GM12878 (cell line): ENCODE results near the gene EOLA1. TPM values are rescaled to one million over a fixed set of nuclear protein-coding genes. Genes with fewer than 3 reads are reported as not detected.
A peak's percentile ranks its signal among the peaks of the same experiment; 100 is the strongest.

Source experiments
- ATAC-seq: fragments of 200-7000 bp; cut with Tn5 transposase; 3 replicates; pipeline ENCODE4 v1.9.1; 2020; ENCODE audit warnings: mild to moderate bottlenecking, moderate library complexity
- BruUV-seq: library from RNA; stranded (reverse); fragments of 400-500 nt; replicated peaks from 2 replicates; lab custom pipeline; 2021; lab: Mats Ljungman, UMichigan
- CTCF ChIA-PET: fragments of 300-600 bp; sonication (Branson Sonifier 250); formaldehyde crosslinking; extraction: SDS; loops from one replicate; lab custom pipeline; 2021; ENCODE audit warnings: inconsistent platforms; lab: Yijun Ruan, JAX
- POLR2A ChIA-PET: fragments of 350-600 bp; formaldehyde crosslinking; extraction: SDS; loops from one replicate; lab custom pipeline; 2021; ENCODE audit warnings: inconsistent platforms; lab: Charles Lee
- RAD21 ChIA-PET: fragments of 300-600 bp; sonication (Branson Sonifier 250); formaldehyde crosslinking; loops from one replicate; lab custom pipeline; 2023; ENCODE audit warnings: antibody characterized with exemption; ENCODE audit not compliant: unreplicated experiment; lab: Charles Lee
- SMC1A ChIA-PET: fragments of 300-600 bp; sonication (Branson Sonifier 250); formaldehyde crosslinking; loops from one replicate; lab custom pipeline; 2023; ENCODE audit not compliant: unreplicated experiment, uncharacterized antibody; lab: Charles Lee
- DNase-seq: peaks from one replicate; pipeline ENCODE4 v3.0.0-alpha.2; 2011; ENCODE audit warnings: low read depth, low spot score
- FAIRE-seq: peaks from 3 replicates; lab custom pipeline; 2011; peaks lifted over from hg19 to GRCh38; lab: Jason Lieb, UNC
- H2AFZ ChIP-seq: 2 replicates; pipeline ENCODE4 v1.6.0; 2011; ENCODE audit warnings: low read depth, low read length, control low read depth; ENCODE audit not compliant: control insufficient read depth
- H3K27ac ChIP-seq: 2 replicates; pipeline ENCODE4 v1.5.1; 2011; ENCODE audit warnings: control low read depth; ENCODE audit not compliant: control insufficient read depth, insufficient read depth
- H3K27me3 ChIP-seq, 2 experiments: replicated peaks in 1 of 2; 2 replicates each; pipeline versions ENCODE4 v1.6.0 to v1.6.1; 2011; ENCODE audit warnings: low read length in 1 of 2; ENCODE audit not compliant: control insufficient read depth in 2 of 2, insufficient read depth in 2 of 2
- H3K36me3 ChIP-seq, 2 experiments: 2 replicates each; pipeline ENCODE4 v1.5.1; 2011; ENCODE audit warnings: low read length in 1 of 2; ENCODE audit not compliant: control insufficient read depth in 2 of 2, insufficient read depth in 2 of 2
- H3K4me1 ChIP-seq: 2 replicates; pipeline ENCODE4 v1.6.1; 2011; ENCODE audit warnings: mild to moderate bottlenecking, low read length, moderate library complexity, mixed read lengths; ENCODE audit not compliant: control insufficient read depth, insufficient read depth
- H3K4me2 ChIP-seq: 2 replicates; pipeline ENCODE4 v1.6.0; 2011; ENCODE audit warnings: control low read depth; ENCODE audit not compliant: control insufficient read depth, insufficient read depth
- H3K4me3 ChIP-seq: fragments of 200-600 bp; sonication (generic); 2 replicates; pipeline ENCODE4 v1.5.1; 2016
- H3K79me2 ChIP-seq: 2 replicates; pipeline ENCODE4 v1.6.0; 2011; ENCODE audit warnings: low read length; ENCODE audit not compliant: control insufficient read depth, insufficient read depth
- H3K9ac ChIP-seq: 2 replicates; pipeline ENCODE4 v1.8.0; 2011; ENCODE audit warnings: low read length, control low read depth, mixed read lengths; ENCODE audit not compliant: control insufficient read depth, insufficient read depth
- H3K9me3 ChIP-seq: replicated peaks from 3 replicates; pipeline ENCODE4 v1.5.1; 2011; ENCODE audit warnings: mild to moderate bottlenecking, low read length; ENCODE audit not compliant: control insufficient read depth, insufficient read depth
- H4K20me1 ChIP-seq: 2 replicates; pipeline ENCODE4 v1.6.0; 2011; ENCODE audit not compliant: control insufficient read depth, insufficient read depth
- CBX3 ChIP-seq: fragments of 200-600 bp; sonication (generic); IDR thresholded peaks from 2 replicates; pipeline ENCODE4 v1.6.1; 2016; ENCODE audit warnings: low read depth, borderline replicate concordance
- IRF4 ChIP-seq: IDR thresholded peaks from 2 replicates; pipeline ENCODE4 v1.6.1; 2011; ENCODE audit warnings: low read depth, low read length
- JUNB ChIP-seq: IDR thresholded peaks from 2 replicates; pipeline ENCODE4 v1.6.1; 2016; ENCODE audit warnings: antibody characterized with exemption, mild to moderate bottlenecking
- POU2F2 ChIP-seq: IDR thresholded peaks from 3 replicates; pipeline ENCODE4 v1.6.1; 2011; ENCODE audit warnings: low read depth, mild to moderate bottlenecking, low read length, borderline replicate concordance
- RCOR1 ChIP-seq: conservative IDR thresholded peaks from 2 replicates; pipeline ENCODE4 v1.6.1; 2012; ENCODE audit warnings: low read depth, low read length, improper control_type of control experiment
- REST ChIP-seq: IDR thresholded peaks from 2 replicates; pipeline ENCODE4 v1.6.1; 2012; ENCODE audit warnings: mild to moderate bottlenecking, low read depth, low read length
- SP1 ChIP-seq: IDR thresholded peaks from one replicate; pipeline ENCODE4 v1.6.1; 2011; ENCODE audit warnings: low read depth, low read length
- TAF1 ChIP-seq: IDR thresholded peaks from 2 replicates; pipeline ENCODE4 v1.6.1; 2011; ENCODE audit warnings: mild to moderate bottlenecking, low read depth, low read length, borderline replicate concordance
- ZZZ3 ChIP-seq: IDR thresholded peaks from 2 replicates; pipeline ENCODE4 v1.6.1; 2011; ENCODE audit warnings: low read depth; ENCODE audit not compliant: control insufficient read depth, insufficient read length
- WGBS: methylation state at CpG from one replicate; pipeline ENCODE4 v1.1.6; 2016; ENCODE audit warnings: low lambda C conversion rate; ENCODE audit not compliant: insufficient replicate concordance, insufficient coverage; ENCODE audit errors: missing lambda C conversion rate; 5-methylcytosine and 5-hydroxymethylcytosine counted together
- in situ Hi-C: fragments of 300-500 bp; cut with MboI; formaldehyde crosslinking; loops from 9 replicates; pipeline ENCODE4 v1.14.3; 2018; ENCODE audit warnings: mixed read lengths
- intact Hi-C: fragments of 100-400 bp; cut with micrococcal nuclease; formaldehyde crosslinking; loops from one replicate; pipeline ENCODE4 v1.14.2; 2022; ENCODE audit not compliant: unreplicated experiment
- polyA plus RNA-seq, 11 experiments: library from polyadenylated mRNA; depleted of rRNA in 4 of 11; unstranded in 6 of 11; stranded (reverse) in 5 of 11; fragments of >200 nt; fragmentation: Nextera tagmentation in 4 of 11; fragmentation: Illumina TruSeq in 1 of 11; extraction: Ambion mirVana in 4 of 11; extraction: Trizol in 1 of 11; gene quantifications; 1 replicate in 1 of 11; 2 replicates in 10 of 11; pipeline versions ENCODE4 v1.2.1 to v1.2.3, GENCODE V29; 2011 to 2016; ENCODE audit warnings: inconsistent platforms in 2 of 11, missing spikeins in 2 of 11, low read depth in 1 of 11
- total RNA-seq, 4 experiments: library from RNA; depleted of rRNA in 3 of 4; stranded (reverse); fragments of >200 nt in 3 of 4; fragmentation: Illumina TruSeq in 1 of 4; extraction: Trizol in 1 of 4; gene quantifications; 2 replicates each; pipeline versions ENCODE4 v1.2.1 to v1.2.3, GENCODE V29; 2013 to 2021

The EOLA1 gene
- total and polyA plus RNA-seq, 10 of the 15 experiments (the other 5 are each of a cell fraction or from before 2014, with no cell fraction given), result 9.2 to 42.3 (median 24.3) TPM

GRCh38 chrX:149505671-149506070 is 35.1 kb upstream of the EOLA1 start:
- intact Hi-C loops (loop anchor here (2.0 to 10.0 kb wide), 2 partner anchors 35 to 429 kb away; partner anchors contain the start of genes EOLA1 and EOLA2), in situ Hi-C loops (loop anchor here (25.0 kb wide), 1 partner anchor 1182 kb away; the partner anchor contains the start of gene MTMR1)
- 64% methylated on average over 9 of the region's 9 CpGs for WGBS
- Histone ChIP-seq H3K27me3 (no peaks in the 10 kb centered on the region; a peak in 2 of 4 replicates), H3K4me2 (no peak overlapping the region), H3K4me3 (no peak overlapping the region), H3K9ac (no peak overlapping the region), H2AFZ (peak overlapping the region; percentile 52; the same call in 1 of the 2 replicates), H4K20me1 (no peaks in the 10 kb centered on the region; the same call in 1 of the 2 replicates), H3K4me1 (peaks cover 17% of the 10 kb centered on the region), H3K79me2 (peaks cover 9% of the 10 kb centered on the region), H3K9me3 (no peaks in the 10 kb centered on the region), H3K36me3 (no peaks in the 10 kb centered on the region), H3K27ac (no peak overlapping the region)
- RAD21 ChIA-PET, result interaction anchor here (0.9 to 1.8 kb wide), 2 partner anchors 26 to 34 kb away, joined by 3 to 13 read pairs; partner anchors contain the start of gene EOLA1
- CTCF ChIA-PET, result interaction anchor here (0.8 to 2.3 kb wide), 5 partner anchors 10 to 432 kb away, joined by 3 to 16 read pairs (median 4); partner anchors contain the start of genes EOLA1 and EOLA2
- no peak for FAIRE-seq
- POLR2A ChIA-PET, result interaction anchor here (1.3 to 1.6 kb wide), 2 partner anchors 16 to 434 kb away, joined by 3 to 10 read pairs; no protein-coding TSS in a partner anchor
- no peak for DNase-seq
- no TSS peak for BruUV-seq
- ATAC-seq, result no peak
- SMC1A ChIA-PET, result interaction anchor here (1.7 kb wide), 1 partner anchor 34 kb away, joined by 4 read pairs; no protein-coding TSS in a partner anchor
- TF ChIP-seq CBX3 (no peak), TAF1 (no peak), ZZZ3 (no peak), JUNB (no peak), SP1 (no peak)

DNA sequence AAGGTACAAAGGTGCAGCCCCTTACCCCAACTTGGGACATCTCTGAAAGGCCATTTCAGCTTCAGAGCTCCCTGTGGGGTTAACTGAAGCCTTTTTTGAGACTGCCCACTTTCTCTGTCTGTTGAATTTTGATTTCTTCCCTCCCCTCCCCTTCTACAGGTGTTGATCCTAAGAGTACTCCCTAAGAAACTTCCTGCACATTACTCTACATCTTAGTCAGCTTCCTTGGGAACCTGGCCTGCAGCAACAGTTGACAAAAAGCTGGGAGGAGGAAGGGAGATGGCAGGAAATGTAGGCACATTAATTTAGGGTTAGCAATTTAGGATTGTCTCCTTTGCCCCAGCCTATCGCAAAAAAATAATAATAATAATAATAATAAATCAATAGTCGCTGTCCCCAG is 34.5 kb upstream of the EOLA1 start:
- DNase-seq, result no peak
- Histone ChIP-seq H2AFZ (no peak overlapping the region), H3K9ac (no peak overlapping the region), H3K9me3 (no peaks in the 10 kb centered on the region), H3K79me2 (peaks cover 9% of the 10 kb centered on the region), H3K4me1 (peaks cover 14% of the 10 kb centered on the region), H3K4me2 (no peak overlapping the region), H3K27ac (no peak overlapping the region), H3K4me3 (no peak overlapping the region), H3K27me3 (no peaks in the 10 kb centered on the region; a peak in 2 of 4 replicates), H4K20me1 (no peaks in the 10 kb centered on the region; the same call in 1 of the 2 replicates), H3K36me3 (no peaks in the 10 kb centered on the region)
- BruUV-seq, result no TSS peak
- SMC1A ChIA-PET, result interaction anchor here (1.7 kb wide), 1 partner anchor 33 kb away, joined by 4 read pairs; no protein-coding TSS in a partner anchor
- ATAC-seq, result no peak
- CTCF ChIA-PET, result interaction anchor here (0.9 to 2.3 kb wide), 2 partner anchors 16 to 33 kb away, joined by 4 to 16 read pairs; partner anchors contain the start of gene EOLA1
- no peak for FAIRE-seq
- in situ Hi-C loops (loop anchor here (25.0 kb wide), 1 partner anchor 1181 kb away; the partner anchor contains the start of gene MTMR1), intact Hi-C loops (loop anchor here (10.0 kb wide), 1 partner anchor 428 kb away; the partner anchor contains the start of gene EOLA2)
- 90% methylated on average over 2 of the region's 2 CpGs for WGBS
- RAD21 ChIA-PET, result no interaction called here
- POLR2A ChIA-PET, result no interaction called here
- TF ChIP-seq RCOR1 (no peak), REST (no peak), IRF4 (no peak), POU2F2 (no peak)
